H1 (cell line): ENCODE data around the gene GPR160. TPM values are rescaled to one million over a fixed set of nuclear protein-coding genes. Genes with fewer than 3 reads are reported as not detected.

Source experiments
- CTCF ChIA-PET: fragments of 300-600 bp; sonication (Branson Sonifier 250); formaldehyde crosslinking; loops from one replicate; lab custom pipeline; 2021; ENCODE audit not compliant: partially characterized antibody; lab: Charles Lee
- POLR2A ChIA-PET: fragments of 300-600 bp; sonication (Branson Sonifier 250); formaldehyde crosslinking; loops from one replicate; lab custom pipeline; 2021; ENCODE audit warnings: inconsistent platforms; ENCODE audit not compliant: partially characterized antibody; lab: Charles Lee
- DNase-seq, 2 experiments: peaks; one replicate each; pipeline versions ENCODE4 v3.0.0 to v3.0.0-alpha.2; 2010 to 2022; ENCODE audit warnings: low spot score in 2 of 2, low read depth in 1 of 2, mixed read lengths in 1 of 2
- FAIRE-seq: peaks from 2 replicates; lab custom pipeline; 2011; peaks lifted over from hg19 to GRCh38; lab: Jason Lieb, UNC
- H2AFZ ChIP-seq: 2 replicates; pipeline ENCODE4 v1.8.1; 2012; ENCODE audit warnings: low read length, inconsistent platforms
- H2AK5ac ChIP-seq: 2 replicates; pipeline ENCODE4 v1.6.1; 2013; ENCODE audit warnings: low read depth, low read length
- H2BK120ac ChIP-seq: replicated peaks from 2 replicates; pipeline ENCODE3; 2013; ENCODE audit warnings: low read depth, low read length, inconsistent platforms
- H2BK12ac ChIP-seq: 2 replicates; pipeline ENCODE4 v1.6.1; 2013; ENCODE audit warnings: low read depth, low read length
- H2BK15ac ChIP-seq: 2 replicates; pipeline ENCODE4 v1.6.1; 2013; ENCODE audit warnings: low read length
- H2BK20ac ChIP-seq: 2 replicates; pipeline ENCODE4 v1.6.1; 2013; ENCODE audit warnings: low read length
- H2BK5ac ChIP-seq: 2 replicates; pipeline ENCODE4 v1.6.1; 2013; ENCODE audit warnings: low read depth, low read length
- H3K14ac ChIP-seq: 2 replicates; pipeline ENCODE4 v1.6.1; 2013; ENCODE audit warnings: inconsistent platforms; ENCODE audit not compliant: insufficient read length
- H3K18ac ChIP-seq: 2 replicates; pipeline ENCODE4 v1.6.1; 2013; ENCODE audit warnings: low read length; ENCODE audit errors: extremely low read depth
- H3K23ac ChIP-seq: 2 replicates; pipeline ENCODE4 v1.6.1; 2013; ENCODE audit warnings: inconsistent platforms; ENCODE audit not compliant: insufficient read length
- H3K23me2 ChIP-seq: 2 replicates; pipeline ENCODE4 v1.6.1; 2013; ENCODE audit warnings: low read depth, low read length
- H3K27ac ChIP-seq: 2 replicates; pipeline ENCODE4 v1.6.1; 2011; ENCODE audit warnings: low read depth, low read length, inconsistent platforms
- H3K27me3 ChIP-seq, 4 experiments: replicated peaks in 1 of 4; 1 replicate in 1 of 4; 2 replicates in 3 of 4; pipeline versions ENCODE4 v1.6.1 to v1.8.1; 2011 to 2013; ENCODE audit warnings: low read length in 3 of 4, mild to moderate bottlenecking in 3 of 4, inconsistent platforms in 2 of 4, mixed read lengths in 2 of 4, moderate library complexity in 1 of 4; ENCODE audit not compliant: control insufficient read depth in 3 of 4, insufficient read depth in 3 of 4; ENCODE audit errors: extremely low read depth in 1 of 4
- H3K36me3 ChIP-seq, 4 experiments: 2 replicates each; pipeline versions ENCODE4 v1.6.1 to v1.8.1; 2011 to 2013; ENCODE audit warnings: mild to moderate bottlenecking in 4 of 4, low read length in 3 of 4, moderate library complexity in 2 of 4, control low read depth in 1 of 4, inconsistent platforms in 1 of 4; ENCODE audit not compliant: insufficient read depth in 4 of 4, control insufficient read depth in 2 of 4
- H3K4ac ChIP-seq: replicated peaks from 2 replicates; pipeline ENCODE3; 2013; ENCODE audit warnings: low read length, low read depth, mixed read lengths, inconsistent platforms; ENCODE audit not compliant: insufficient read length
- H3K4me1 ChIP-seq, 4 experiments: replicated peaks in 1 of 4; 1 replicate in 1 of 4; 2 replicates in 3 of 4; pipeline versions ENCODE4 v1.6.1 to v1.8.1; 2011 to 2013; ENCODE audit warnings: low read length in 3 of 4, inconsistent platforms in 2 of 4, mixed read lengths in 1 of 4; ENCODE audit not compliant: insufficient read depth in 4 of 4, control insufficient read depth in 3 of 4
- H3K4me2 ChIP-seq, 2 experiments: 2 replicates each; pipeline versions ENCODE4 v1.6.1 to v1.8.1; 2011 to 2013; ENCODE audit warnings: low read depth in 2 of 2, low read length in 2 of 2, control low read depth in 1 of 2, inconsistent platforms in 1 of 2, mild to moderate bottlenecking in 1 of 2; ENCODE audit not compliant: insufficient read depth in 1 of 2
- H3K4me3 ChIP-seq, 4 experiments: fragments of 200-600, 300-600 bp in 1 of 4; sonication (generic), shearing (Covaris generic), sonication (Bioruptor Twin) in 1 of 4; 2 replicates each; pipeline versions ENCODE4 v1.5.1 to v1.8.1; 2011 to 2016; ENCODE audit warnings: low read length in 4 of 4, low read depth in 3 of 4, control low read depth in 2 of 4, inconsistent platforms in 2 of 4, mild to moderate bottlenecking in 2 of 4, mixed read lengths in 1 of 4, moderate library complexity in 1 of 4; ENCODE audit not compliant: insufficient read depth in 2 of 4; ENCODE audit errors: extremely low read depth in 1 of 4
- H3K56ac ChIP-seq: replicated peaks from 2 replicates; pipeline ENCODE3; 2013; ENCODE audit warnings: low read depth, mild to moderate bottlenecking, mixed read lengths, low read length, inconsistent platforms; ENCODE audit not compliant: insufficient read length
- H3K79me1 ChIP-seq: 2 replicates; pipeline ENCODE4 v1.6.1; 2013; ENCODE audit warnings: low read depth, low read length, control low read depth
- H3K79me2 ChIP-seq, 2 experiments: 2 replicates each; pipeline versions ENCODE4 v1.6.1 to v1.8.1; 2012 to 2013; ENCODE audit warnings: low read length in 2 of 2, mild to moderate bottlenecking in 2 of 2, inconsistent platforms in 1 of 2; ENCODE audit not compliant: insufficient read depth in 2 of 2, control insufficient read depth in 1 of 2
- H3K9ac ChIP-seq, 4 experiments: replicated peaks in 1 of 4; 1 replicate in 1 of 4; 2 replicates in 3 of 4; pipeline versions ENCODE4 v1.6.1 to v1.8.1; 2011 to 2013; ENCODE audit warnings: low read depth in 3 of 4, low read length in 3 of 4, control low read depth in 2 of 4, mild to moderate bottlenecking in 2 of 4, moderate library complexity in 2 of 4, inconsistent platforms in 1 of 4; ENCODE audit errors: extremely low read depth in 1 of 4
- H3K9me3 ChIP-seq, 2 experiments: 2 replicates each; pipeline versions ENCODE4 v1.6.1 to v1.8.1; 2012 to 2013; ENCODE audit warnings: mild to moderate bottlenecking in 2 of 2, moderate library complexity in 2 of 2, control low read depth in 1 of 2, inconsistent platforms in 1 of 2, low read depth in 1 of 2, low read length in 1 of 2, mixed read lengths in 1 of 2; ENCODE audit not compliant: insufficient read depth in 2 of 2
- H4K20me1 ChIP-seq, 2 experiments: replicated peaks in 1 of 2; 2 replicates each; pipeline versions ENCODE3 to v1.8.1; 2011 to 2013; ENCODE audit warnings: inconsistent platforms in 2 of 2, low read length in 2 of 2, mild to moderate bottlenecking in 1 of 2; ENCODE audit not compliant: insufficient read depth in 2 of 2, control insufficient read depth in 1 of 2
- H4K5ac ChIP-seq: 2 replicates; pipeline ENCODE4 v1.6.1; 2013; ENCODE audit warnings: low read length, low read depth, mixed read lengths, inconsistent platforms; ENCODE audit not compliant: insufficient read length
- H4K8ac ChIP-seq: 2 replicates; pipeline ENCODE4 v1.8.0; 2013; ENCODE audit warnings: mild to moderate bottlenecking, moderate library complexity, low read length, inconsistent platforms; ENCODE audit not compliant: insufficient read depth; ENCODE audit errors: extremely low read depth
- H4K91ac ChIP-seq: replicated peaks from 2 replicates; pipeline ENCODE3; 2013; ENCODE audit warnings: low read length, mixed read lengths, inconsistent platforms; ENCODE audit not compliant: insufficient read length
- CTCF ChIP-seq, 3 experiments: IDR thresholded peaks; 1 replicate in 2 of 3; 2 replicates in 1 of 3; pipeline versions ENCODE4 v1.5.1 to v1.6.1; 2011; ENCODE audit warnings: low read length in 3 of 3, mild to moderate bottlenecking in 3 of 3, inconsistent platforms in 2 of 3, low read depth in 1 of 3, moderate library complexity in 1 of 3; ENCODE audit not compliant: insufficient read depth in 1 of 3; ENCODE audit errors: control extremely low read depth in 1 of 3
- RAD21 ChIP-seq, 2 experiments: IDR thresholded peaks in 1 of 2; conservative IDR thresholded peaks in 1 of 2; 2 replicates each; pipeline ENCODE4 v1.6.1; 2011; ENCODE audit warnings: low read depth in 2 of 2, low read length in 2 of 2, improper control_type of control experiment in 1 of 2, inconsistent platforms in 1 of 2, mild to moderate bottlenecking in 1 of 2, moderate library complexity in 1 of 2
- WGBS, 2 experiments: shearing (Covaris generic) in 1 of 2; methylation state at CpG; one replicate each; pipeline versions ENCODE4 v1.1.6 to v1.1.7; 2013 to 2015; ENCODE audit warnings: low lambda C conversion rate in 2 of 2, mixed read lengths in 2 of 2, inconsistent platforms in 1 of 2, low coverage in 1 of 2, missing lambda C conversion rate in 1 of 2; ENCODE audit not compliant: insufficient replicate concordance in 2 of 2, insufficient coverage in 1 of 2, insufficient read length in 1 of 2; ENCODE audit errors: extremely low coverage in 1 of 2, missing lambda C conversion rate in 1 of 2; 5-methylcytosine and 5-hydroxymethylcytosine counted together
- polyA plus RNA-seq, 7 experiments: library from polyadenylated mRNA; depleted of rRNA in 3 of 7; stranded (reverse) in 5 of 7; unstranded in 2 of 7; fragments of >200 nt in 5 of 7; fragments of 200-250 nt in 2 of 7; gene quantifications; 1 replicate in 5 of 7; 2 replicates in 1 of 7; 4 replicates in 1 of 7; pipeline versions ENCODE4 v1.2.1 to v1.2.3, GENCODE V29; 2011 to 2013; ENCODE audit warnings: missing spikeins in 2 of 7, mixed read lengths in 2 of 7
- total RNA-seq: library from RNA; stranded (reverse); fragmentation: NEBNext Ultra II Directional; extraction: Animal tissue kit (Norgen Biotek cat#: 25700); gene quantifications from 2 replicates; pipeline ENCODE4 v1.2.1, GENCODE V29; 2021
- TF ChIP-seq, protein P1 (sequence below): IDR thresholded peaks from 2 replicates; pipeline ENCODE4 v1.6.1; 2012; ENCODE audit warnings: low read length, inconsistent platforms

GPR160 gene
- total and polyA plus RNA-seq, 2 of the 8 experiments (the other 6 are each of a cell fraction or from before 2014, with no cell fraction given): 14.3 to 16.6 TPM

DNA sequence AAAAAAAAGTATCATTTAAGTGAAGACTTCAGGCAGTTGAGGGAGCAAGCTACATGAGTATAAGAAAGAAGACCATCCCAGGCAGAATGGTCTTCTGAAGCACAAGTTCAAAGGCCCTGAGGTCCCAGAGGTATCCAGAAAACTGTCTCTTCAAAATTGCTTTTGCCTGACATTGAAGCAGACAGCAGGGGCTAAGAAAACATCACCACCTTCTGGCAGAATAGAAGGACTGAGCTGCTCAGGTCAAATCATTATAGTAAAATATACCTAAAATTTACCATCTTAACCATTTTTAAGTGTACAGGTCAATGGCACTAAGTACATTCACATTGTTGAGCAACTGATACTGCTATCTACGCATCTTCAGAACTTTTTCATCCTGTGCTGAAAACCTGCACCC is 16.4 kb downstream of the GPR160 start:
- Histone ChIP-seq H4K20me1 (peaks cover 0 to 2% of the 10 kb centered on the region in 2 experiments), H3K27ac (no peak overlapping the region)
- WGBS, 2 experiments: 100% methylated on average over 1 of the region's 1 CpG; no CpG with 5 or more reads in 1 of the 2 experiments

More for the DNA sequence above, 16.4 kb downstream of the GPR160 start:
- Histone ChIP-seq H3K79me2 (no peaks in the 10 kb centered on the region; a peak in 1 of 4 replicates), H2AFZ (no peak overlapping the region), H3K27me3 (no peaks in the 10 kb centered on the region), H2BK12ac (no peak overlapping the region), H2AK5ac (no peak overlapping the region), H4K5ac (no peak overlapping the region), H2BK20ac (no peak overlapping the region), H4K8ac (no peak overlapping the region), H3K9me3 (no peaks in the 10 kb centered on the region), H3K23me2 (no peaks in the 10 kb centered on the region), H3K79me1 (no peaks in the 10 kb centered on the region), H3K9ac (no peak overlapping the region), H2BK5ac (no peak overlapping the region), H3K4me1 (peaks cover 2 to 13% (median 11%) of the 10 kb centered on the region in 4 experiments; a peak in 5 of 7 replicates), H3K23ac (no peak overlapping the region), H2BK15ac (no peak overlapping the region), H3K56ac (no peak overlapping the region), H4K91ac (no peak overlapping the region), H3K18ac (no peak overlapping the region), H3K14ac (no peak overlapping the region), H3K4ac (no peak overlapping the region), H3K36me3 (no peaks in the 10 kb centered on the region), H2BK120ac (no peak overlapping the region), H3K4me2 (no peak overlapping the region), H3K4me3 (no peak overlapping the region)
- CTCF ChIA-PET: interaction anchor here (0.6 to 1.9 kb wide), 13 partner anchors 9 to 291 kb away, joined by 3 to 6 read pairs (median 4); no protein-coding TSS in a partner anchor
- FAIRE-seq (no peak), DNase-seq (peak in 1 of 2 experiments; percentile 8)
- TF ChIP-seq, protein P1, sequence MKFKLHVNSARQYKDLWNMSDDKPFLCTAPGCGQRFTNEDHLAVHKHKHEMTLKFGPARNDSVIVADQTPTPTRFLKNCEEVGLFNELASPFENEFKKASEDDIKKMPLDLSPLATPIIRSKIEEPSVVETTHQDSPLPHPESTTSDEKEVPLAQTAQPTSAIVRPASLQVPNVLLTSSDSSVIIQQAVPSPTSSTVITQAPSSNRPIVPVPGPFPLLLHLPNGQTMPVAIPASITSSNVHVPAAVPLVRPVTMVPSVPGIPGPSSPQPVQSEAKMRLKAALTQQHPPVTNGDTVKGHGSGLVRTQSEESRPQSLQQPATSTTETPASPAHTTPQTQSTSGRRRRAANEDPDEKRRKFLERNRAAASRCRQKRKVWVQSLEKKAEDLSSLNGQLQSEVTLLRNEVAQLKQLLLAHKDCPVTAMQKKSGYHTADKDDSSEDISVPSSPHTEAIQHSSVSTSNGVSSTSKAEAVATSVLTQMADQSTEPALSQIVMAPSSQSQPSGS: no peak
- TF ChIP-seq RAD21 (IDR thresholded peaks at IDR 0.05 in 1 of 2, conservative IDR thresholded peaks at IDR 0.05 in 1 of 2; ENCODE audit: low read depth in 2 of 2, low read length in 2 of 2) (peak; percentile 45 to 47), CTCF (IDR thresholded peaks at IDR 0.05; ENCODE audit: control extremely low read depth in 1 of 3, insufficient read depth in 1 of 3, low read depth in 1 of 3, low read length in 3 of 3) (peak in 2 of 3 experiments; percentile 18 to 24; a peak in 2 of 4 replicates)
- POLR2A ChIA-PET: interaction anchor here (0.7 kb wide), 1 partner anchor 40 kb away, joined by 3 read pairs; no protein-coding TSS in a partner anchor
